T-helper 17 cell (primary cell): Measurements from ENCODE around the gene DHCR7. TPM values are rescaled to one million over a fixed set of nuclear protein-coding genes. Genes with fewer than 3 reads are reported as not detected.

Experiments used
- ATAC-seq: fragments of 150-1000 bp; cut with Tn5 transposase; 2 replicates; pipeline ENCODE4 v1.10.0; 2021; ENCODE audit warnings: mild to moderate bottlenecking, moderate library complexity
- DNase-seq, 3 donors: peaks; one replicate each; pipeline versions ENCODE4 v3.0.0 to v3.0.0-alpha.2; 2020 to 2021
- H3K9me3 ChIP-seq: one replicate; pipeline ENCODE4 v1.7.0; 2013; ENCODE audit warnings: low read length, mild to moderate bottlenecking; ENCODE audit not compliant: control insufficient read depth, poor library complexity, severe bottlenecking
- H3K27ac Mint-ChIP-seq: one replicate; pipeline ENCODE4 v1.8.0; 2022; ENCODE audit warnings: mild to moderate bottlenecking, moderate library complexity, mixed read lengths
- H3K27me3 Mint-ChIP-seq: one replicate; pipeline ENCODE4 v1.8.0; 2022; ENCODE audit warnings: mixed read lengths
- H3K36me3 Mint-ChIP-seq: one replicate; pipeline ENCODE4 v1.8.0; 2022; ENCODE audit warnings: low read depth, mixed read lengths
- H3K4me1 Mint-ChIP-seq: one replicate; pipeline ENCODE4 v1.8.0; 2022; ENCODE audit warnings: mild to moderate bottlenecking, mixed read lengths
- H3K4me3 Mint-ChIP-seq: one replicate; pipeline ENCODE4 v1.8.0; 2022; ENCODE audit warnings: mild to moderate bottlenecking, moderate library complexity, mixed read lengths
- total RNA-seq, 4 donors: library from RNA in 2 of 4; stranded (reverse) in 2 of 4; gene quantifications; one replicate each; pipeline ENCODE4 v1.2.3 and lab custom pipeline; 2022 to 2026

The DHCR7 gene
- total RNA-seq, 2 donors from 2014 or later, result 16.8 to 26.7 TPM

GRCh38 chr11:71485063-71485399 is 36.8 kb upstream of the DHCR7 start:
- no peaks in the 10 kb centered on the region for H3K27me3 Mint-ChIP-seq
- H3K27ac Mint-ChIP-seq, result no peak overlapping the region
- DNase-seq, result no peak

DNA sequence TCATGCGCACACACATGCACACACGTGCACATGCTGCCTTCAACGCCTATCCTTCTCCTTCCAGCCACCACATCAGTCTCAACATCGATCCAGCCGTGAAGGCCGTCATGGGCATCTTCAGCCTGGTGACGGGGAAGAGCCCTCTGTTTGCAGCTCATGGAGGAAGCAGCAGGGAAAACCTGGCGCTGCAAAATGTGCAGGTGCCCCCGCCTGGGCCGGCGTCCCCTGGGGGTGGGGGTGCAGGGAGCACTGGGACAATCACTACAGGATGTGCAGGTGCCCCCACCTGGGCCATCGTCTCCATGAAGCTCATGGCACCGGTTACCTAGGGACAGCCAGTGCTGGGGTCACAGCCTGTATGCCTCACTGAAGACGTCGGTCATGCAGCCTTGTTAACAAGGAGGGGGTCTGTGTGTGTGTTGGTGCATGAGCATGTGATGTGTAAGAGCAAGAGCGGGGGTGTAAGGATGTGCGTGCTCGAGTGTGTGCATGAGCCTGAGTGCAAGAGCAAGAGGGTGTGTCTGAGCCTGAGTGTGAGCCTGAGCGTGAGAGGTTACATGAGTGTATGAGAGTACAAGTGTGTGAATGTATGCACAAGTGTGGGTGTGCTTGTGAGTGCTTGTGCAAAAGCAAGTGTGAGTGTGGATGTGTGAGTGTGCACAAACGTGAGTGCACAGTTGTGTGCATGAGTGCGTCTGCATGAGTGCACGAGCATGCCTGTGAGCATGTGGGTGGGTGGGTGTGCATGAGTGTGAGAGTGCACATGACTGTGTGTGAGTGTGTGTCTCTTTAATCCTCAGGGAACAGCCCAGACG is 36.3 kb upstream of the DHCR7 start:
- H3K27ac Mint-ChIP-seq, result no peak overlapping the region
- H3K4me3 Mint-ChIP-seq, result no peak overlapping the region
- DNase-seq (peak in 1 of 3 donors; percentile 0), ATAC-seq (no peak)
- no peaks in the 10 kb centered on the region for H3K9me3 ChIP-seq
- no peaks in the 10 kb centered on the region for H3K27me3 Mint-ChIP-seq
- peaks cover 34% of the 10 kb centered on the region for H3K36me3 Mint-ChIP-seq
- H3K4me1 Mint-ChIP-seq, result peaks cover 25% of the 10 kb centered on the region

More at GRCh38 chr11:71485063-71485399, 36.8 kb upstream of the DHCR7 start:
- no peak for ATAC-seq
- Mint-ChIP-seq H3K4me3 (no peak overlapping the region), H3K4me1 (peaks cover 27% of the 10 kb centered on the region), H3K36me3 (peaks cover 35% of the 10 kb centered on the region)
- H3K9me3 ChIP-seq, result no peaks in the 10 kb centered on the region

DNA sequence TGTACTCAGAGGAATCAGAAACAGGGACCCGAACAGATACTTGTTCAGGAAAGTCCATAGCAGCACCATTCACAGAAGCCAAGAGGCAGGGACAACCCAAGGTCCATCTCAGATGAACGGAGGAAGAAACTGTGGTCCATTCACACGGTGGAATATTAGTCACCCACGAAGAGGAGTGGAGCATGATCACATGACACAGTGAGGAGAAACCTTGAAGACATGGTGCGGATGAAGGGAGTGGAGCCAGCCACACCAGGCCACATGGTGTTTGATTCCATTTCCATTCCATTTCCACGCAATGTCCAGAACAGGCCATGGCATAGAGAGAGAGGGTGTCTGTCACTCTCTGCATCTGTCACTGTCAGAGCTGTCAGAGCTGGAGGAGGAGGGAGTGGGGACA is 35.5 kb upstream of the DHCR7 start:
- Mint-ChIP-seq H3K27ac (no peak overlapping the region), H3K36me3 (peaks cover 32% of the 10 kb centered on the region), H3K4me1 (peaks cover 20% of the 10 kb centered on the region), H3K27me3 (no peaks in the 10 kb centered on the region), H3K4me3 (no peak overlapping the region)
- peak in 1 of 3 donors; percentile 1 for DNase-seq
- no peaks in the 10 kb centered on the region for H3K9me3 ChIP-seq
- no peak for ATAC-seq

DNA sequence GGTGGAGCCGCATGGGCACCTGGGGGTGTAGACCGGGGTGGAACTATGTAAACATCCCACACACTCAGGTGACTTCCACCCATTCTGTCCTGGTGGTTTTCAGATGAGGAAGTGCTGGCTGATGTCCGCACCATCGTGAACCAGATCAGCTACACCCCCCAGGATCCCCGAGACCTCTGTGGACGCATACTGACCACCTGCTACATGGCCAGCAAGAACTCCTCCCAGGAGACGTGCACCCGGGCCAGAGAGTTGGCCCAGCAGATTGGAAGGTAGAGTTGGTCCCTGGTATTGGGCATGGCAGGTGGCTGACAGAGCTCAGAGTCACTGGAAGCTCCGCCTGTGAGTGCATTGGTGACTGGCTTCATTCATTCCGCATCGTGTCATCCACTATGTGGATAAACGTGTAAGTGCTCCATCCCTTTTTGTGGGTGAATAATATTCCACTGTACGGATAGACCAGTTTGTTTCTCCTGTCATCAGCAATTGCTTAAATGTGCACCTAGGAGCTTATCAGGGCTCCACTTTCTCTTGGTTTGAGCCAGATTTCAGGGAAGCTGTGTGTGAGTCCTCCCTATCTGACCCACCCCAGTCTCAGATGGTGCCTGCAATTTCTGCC is 34.7 kb upstream of the DHCR7 start:
- H3K27ac Mint-ChIP-seq, result no peak overlapping the region
- no peaks in the 10 kb centered on the region for H3K27me3 Mint-ChIP-seq
- no peak for DNase-seq
- peaks cover 12% of the 10 kb centered on the region for H3K4me1 Mint-ChIP-seq
- no peak overlapping the region for H3K4me3 Mint-ChIP-seq
- no peaks in the 10 kb centered on the region for H3K9me3 ChIP-seq
- peaks cover 30% of the 10 kb centered on the region for H3K36me3 Mint-ChIP-seq
- ATAC-seq, result no peak

DNA sequence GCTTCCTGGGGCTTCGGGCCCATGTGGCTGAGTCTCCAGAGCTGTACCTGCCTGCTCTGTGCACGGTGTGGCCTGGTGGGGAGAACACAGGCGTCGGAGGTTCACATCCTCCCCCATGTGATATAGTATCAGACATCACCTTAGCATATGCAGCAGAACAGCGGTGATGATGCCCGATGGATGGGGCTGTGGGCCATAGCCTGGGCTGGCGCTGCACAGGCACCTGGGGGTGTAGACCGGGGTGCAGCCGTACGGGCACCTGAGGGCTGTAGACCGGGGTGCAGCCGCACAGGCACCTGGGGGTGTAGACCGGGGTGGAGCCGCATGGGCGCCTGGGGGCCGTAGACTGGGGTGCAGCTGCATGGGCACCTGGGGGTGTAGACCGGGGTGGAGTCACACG is 34.0 kb upstream of the DHCR7 start:
- no peak overlapping the region for H3K27ac Mint-ChIP-seq
- no peak for DNase-seq
- peaks cover 29% of the 10 kb centered on the region for H3K36me3 Mint-ChIP-seq
- H3K4me3 Mint-ChIP-seq, result no peak overlapping the region
- peaks cover 11% of the 10 kb centered on the region for H3K4me1 Mint-ChIP-seq
- no peaks in the 10 kb centered on the region for H3K9me3 ChIP-seq
- H3K27me3 Mint-ChIP-seq, result no peaks in the 10 kb centered on the region
- ATAC-seq, result no peak

GRCh38 chr11:71481101-71481960 is 33.1 kb upstream of the DHCR7 start:
- DNase-seq (no peak), ATAC-seq (no peak)
- Mint-ChIP-seq H3K36me3 (peaks cover 26% of the 10 kb centered on the region), H3K27me3 (no peaks in the 10 kb centered on the region), H3K4me3 (no peak overlapping the region), H3K27ac (no peak overlapping the region), H3K4me1 (peaks cover 9% of the 10 kb centered on the region)
- H3K9me3 ChIP-seq, result no peaks in the 10 kb centered on the region

- Mint-ChIP-seq H3K36me3 (peaks cover 7% of the 10 kb centered on the region), H3K4me1 (no peaks in the 10 kb centered on the region), H3K27ac (no peak overlapping the region), H3K27me3 (no peaks in the 10 kb centered on the region), H3K4me3 (no peak overlapping the region)
- no peak for DNase-seq
- no peak for ATAC-seq
- no peaks in the 10 kb centered on the region for H3K9me3 ChIP-seq
These were observed 30.3 kb upstream of the DHCR7 start for GRCh38 chr11:71478528-71478840.

DNA sequence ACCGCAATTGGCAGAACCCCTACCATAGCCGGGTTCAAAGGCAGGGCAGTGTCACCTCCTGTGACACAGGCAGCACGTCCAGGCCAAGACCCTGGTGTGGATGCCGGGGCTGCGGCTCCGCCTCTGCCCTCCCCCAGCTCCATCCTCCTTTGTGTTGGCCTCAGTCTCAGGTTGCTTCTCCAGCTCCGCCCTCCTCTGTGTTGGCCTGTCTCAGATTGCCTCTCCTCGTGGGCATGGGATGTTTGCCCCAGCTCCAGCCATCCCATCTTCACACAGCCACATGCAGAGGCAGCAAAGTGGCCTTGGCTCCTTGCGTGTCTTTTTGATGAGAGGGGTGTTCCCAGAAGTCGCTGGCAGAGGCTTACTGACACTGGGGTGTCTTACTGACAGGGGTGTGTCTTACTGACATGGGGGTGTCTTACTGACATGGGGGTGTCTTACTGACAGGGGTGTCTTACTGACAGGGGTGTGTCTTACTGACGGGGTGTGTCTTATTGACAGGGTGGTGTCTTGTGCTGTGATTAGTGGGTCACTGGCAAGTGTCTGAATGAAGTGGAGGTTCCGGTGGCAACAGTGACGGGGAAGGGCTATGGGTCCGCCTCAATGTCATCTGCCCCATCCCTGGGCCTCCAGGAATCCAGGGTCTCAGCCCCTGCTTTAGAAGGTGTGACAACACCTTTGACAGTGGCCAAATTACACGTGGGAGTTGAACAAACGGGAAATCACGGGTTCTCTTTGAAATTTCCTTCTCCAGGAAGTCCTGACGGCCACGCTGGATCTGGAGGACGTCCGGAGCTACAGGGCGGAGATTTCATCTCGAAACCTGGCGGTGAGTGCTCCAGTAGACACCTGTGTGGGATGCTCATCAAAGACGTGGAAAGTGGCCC is 29.7 kb upstream of the DHCR7 start:
- ATAC-seq (no peak), DNase-seq (no peak)
- no peaks in the 10 kb centered on the region for H3K9me3 ChIP-seq
- Mint-ChIP-seq H3K27me3 (no peaks in the 10 kb centered on the region), H3K27ac (no peak overlapping the region), H3K4me3 (no peak overlapping the region), H3K36me3 (peaks cover 7% of the 10 kb centered on the region), H3K4me1 (no peaks in the 10 kb centered on the region)

DNA sequence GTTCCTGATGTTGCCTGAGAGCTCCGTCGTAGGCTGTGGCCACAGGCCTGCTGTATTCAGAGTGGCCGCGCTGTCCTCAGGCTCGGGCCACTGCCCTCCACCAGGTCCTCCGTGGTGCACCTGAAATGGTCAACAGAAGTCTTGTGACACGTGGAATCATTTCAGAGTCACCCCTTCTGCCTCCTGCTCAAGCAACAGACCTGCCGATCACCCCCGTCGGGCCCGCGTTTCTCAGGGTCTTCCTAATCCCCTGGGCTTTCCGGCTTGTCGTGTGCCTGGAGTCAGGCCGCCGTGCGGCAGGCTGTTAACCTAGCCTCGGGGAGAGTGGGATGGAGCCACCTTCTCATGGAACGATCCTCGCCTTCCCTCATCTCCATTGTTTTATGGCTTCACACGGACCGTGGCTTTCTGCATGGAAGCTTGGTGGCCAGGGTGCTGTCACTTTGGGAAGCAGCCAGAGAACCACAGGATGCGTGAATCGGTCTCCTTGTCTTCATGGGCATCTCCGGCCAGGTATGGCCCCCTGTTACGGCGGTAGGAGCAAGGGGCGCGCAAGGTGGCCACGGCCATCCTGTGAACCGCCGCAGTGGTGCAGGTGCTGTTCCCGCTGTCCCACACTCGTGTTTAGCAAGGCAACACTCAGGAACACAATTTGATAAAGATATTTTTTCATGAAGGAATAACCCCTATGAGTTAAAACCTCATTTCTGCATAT is 28.9 kb upstream of the DHCR7 start:
- Mint-ChIP-seq H3K4me1 (no peaks in the 10 kb centered on the region), H3K27ac (no peak overlapping the region), H3K4me3 (no peak overlapping the region), H3K36me3 (peaks cover 5% of the 10 kb centered on the region), H3K27me3 (no peaks in the 10 kb centered on the region)
- ATAC-seq (no peak), DNase-seq (no peak)
- no peaks in the 10 kb centered on the region for H3K9me3 ChIP-seq

DNA sequence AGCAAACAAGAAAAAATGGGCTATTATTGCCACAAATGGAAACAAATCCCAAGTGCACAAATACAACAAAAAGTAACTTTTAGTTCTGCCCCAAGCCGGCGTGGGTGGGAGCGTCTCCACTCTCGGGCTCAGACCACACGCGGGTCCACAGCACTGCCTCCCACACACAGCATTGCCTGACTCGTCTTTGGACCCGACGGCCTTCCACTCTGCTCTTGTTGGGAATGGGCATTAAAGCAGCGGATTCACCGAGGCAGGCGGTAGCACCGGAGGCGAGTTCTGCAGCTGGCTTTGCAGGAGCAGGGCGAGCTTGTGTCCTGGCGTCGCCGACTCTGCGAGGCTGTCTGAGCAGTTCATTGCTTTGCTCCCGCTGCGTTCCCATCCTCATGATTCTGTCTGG is 27.8 kb upstream of the DHCR7 start:
- Mint-ChIP-seq H3K27me3 (no peaks in the 10 kb centered on the region), H3K4me3 (no peak overlapping the region), H3K4me1 (no peaks in the 10 kb centered on the region), H3K36me3 (peaks cover 2% of the 10 kb centered on the region), H3K27ac (no peak overlapping the region)
- DNase-seq, result no peak
- no peaks in the 10 kb centered on the region for H3K9me3 ChIP-seq
- no peak for ATAC-seq

DNA sequence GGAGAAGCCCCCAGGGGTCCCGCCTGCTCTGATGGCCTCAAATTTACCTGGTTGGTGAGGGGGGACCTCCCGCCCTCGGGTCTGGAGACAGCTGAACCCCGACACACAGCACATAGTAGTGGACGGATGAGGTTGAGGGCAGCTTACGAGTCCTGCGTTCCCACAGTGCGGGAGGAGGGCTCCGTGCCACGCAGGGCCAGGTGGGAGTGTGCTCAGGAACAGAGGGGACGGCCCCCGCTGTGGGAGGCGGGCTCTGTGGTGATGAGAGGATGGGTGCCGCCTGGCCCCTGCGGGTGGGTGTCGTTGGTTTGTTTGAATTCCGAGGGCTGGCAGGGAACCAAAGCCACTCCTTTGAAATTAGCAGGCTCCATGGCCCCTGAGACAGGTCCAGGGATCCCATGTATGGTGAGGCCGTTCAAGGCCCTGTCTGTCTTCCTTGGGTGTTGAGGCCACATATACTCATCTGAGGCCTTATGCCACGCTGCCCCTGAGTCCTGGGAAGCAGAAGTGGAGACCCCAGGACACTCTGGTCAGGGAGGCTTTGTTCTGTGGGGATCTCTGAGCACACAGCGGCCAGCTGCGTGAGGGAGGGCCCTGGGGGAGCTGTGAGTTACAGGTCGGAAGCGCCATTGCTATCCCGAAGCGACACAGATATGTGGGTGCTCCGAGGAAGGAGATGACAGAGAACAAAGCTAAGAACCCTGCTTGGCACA is 26.7 kb upstream of the DHCR7 start:
- Mint-ChIP-seq H3K4me1 (peaks cover 3% of the 10 kb centered on the region), H3K4me3 (no peak overlapping the region), H3K27me3 (no peaks in the 10 kb centered on the region), H3K27ac (no peak overlapping the region), H3K36me3 (peaks cover under 1% of the 10 kb centered on the region)
- no peak for DNase-seq
- ATAC-seq, result no peak
- no peaks in the 10 kb centered on the region for H3K9me3 ChIP-seq
